Uterus (tissue), 2 donors: Measurements from ENCODE around the gene SFXN5.

Experiments used
- CTCF ChIP-seq, 4 experiments: fragments of 200-600 bp in 2 of 4; fragments of 450-650 bp in 2 of 4; sonication (generic) in 2 of 4; IDR thresholded peaks; one replicate each; pipeline ENCODE4 v1.5.1; 2016 to 2019; ENCODE audit warnings: antibody characterized with exemption in 4 of 4, mild to moderate bottlenecking in 2 of 4, moderate library complexity in 1 of 4
- POLR2A ChIP-seq, 2 donors: fragments of 450-650 bp; IDR thresholded peaks; one replicate each; pipeline ENCODE4 v1.6.1; 2016; ENCODE audit warnings: antibody characterized with exemption in 2 of 2, mild to moderate bottlenecking in 1 of 2, moderate library complexity in 1 of 2

GRCh38 chr2:73027340-73027739 lies 44.2 kb downstream of the SFXN5 start:
- no peak for TF ChIP-seq CTCF (IDR thresholded peaks at IDR 0.05)
- no peak for TF ChIP-seq POLR2A (IDR thresholded peaks at IDR 0.05)
